ENCODE results near the gene ARFGAP3. TPM values are rescaled to one million over a fixed set of nuclear protein-coding genes. Genes with fewer than 3 reads are reported as not detected.
"Not testable (repeated sequence)": the region's sequence is repeated elsewhere in the genome, so short reads cannot be mapped to it uniquely, and the experiment has no call there.

The ARFGAP3 gene
- total and polyA plus RNA-seq, 10 donors, result 15.0 to 46.8 (median 40.4) TPM

DNA sequence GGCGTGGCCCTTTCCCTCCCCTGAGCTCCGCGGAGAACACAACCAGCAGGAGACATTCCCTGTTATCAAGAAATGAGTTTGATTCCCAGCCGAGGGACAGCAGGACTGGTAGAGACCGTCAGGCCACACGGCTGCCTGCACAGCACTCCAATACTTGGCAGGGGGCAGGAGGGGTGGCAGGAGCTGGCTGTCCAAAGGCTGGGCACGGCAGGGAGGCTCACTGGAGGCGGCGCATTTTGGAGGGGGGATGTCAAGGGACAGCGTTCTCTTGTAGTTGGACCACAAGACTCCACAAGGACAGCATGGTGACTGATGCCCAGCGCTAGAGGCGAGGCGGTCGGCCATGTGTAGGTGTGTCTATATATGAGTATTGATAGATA lies 69.7 kb downstream of the ARFGAP3 start:
- H3K27ac ChIP-seq, result no peak overlapping the region
- TF ChIP-seq POLR2A (IDR thresholded peaks at IDR 0.05), result no peak
- TF ChIP-seq, protein P1, sequence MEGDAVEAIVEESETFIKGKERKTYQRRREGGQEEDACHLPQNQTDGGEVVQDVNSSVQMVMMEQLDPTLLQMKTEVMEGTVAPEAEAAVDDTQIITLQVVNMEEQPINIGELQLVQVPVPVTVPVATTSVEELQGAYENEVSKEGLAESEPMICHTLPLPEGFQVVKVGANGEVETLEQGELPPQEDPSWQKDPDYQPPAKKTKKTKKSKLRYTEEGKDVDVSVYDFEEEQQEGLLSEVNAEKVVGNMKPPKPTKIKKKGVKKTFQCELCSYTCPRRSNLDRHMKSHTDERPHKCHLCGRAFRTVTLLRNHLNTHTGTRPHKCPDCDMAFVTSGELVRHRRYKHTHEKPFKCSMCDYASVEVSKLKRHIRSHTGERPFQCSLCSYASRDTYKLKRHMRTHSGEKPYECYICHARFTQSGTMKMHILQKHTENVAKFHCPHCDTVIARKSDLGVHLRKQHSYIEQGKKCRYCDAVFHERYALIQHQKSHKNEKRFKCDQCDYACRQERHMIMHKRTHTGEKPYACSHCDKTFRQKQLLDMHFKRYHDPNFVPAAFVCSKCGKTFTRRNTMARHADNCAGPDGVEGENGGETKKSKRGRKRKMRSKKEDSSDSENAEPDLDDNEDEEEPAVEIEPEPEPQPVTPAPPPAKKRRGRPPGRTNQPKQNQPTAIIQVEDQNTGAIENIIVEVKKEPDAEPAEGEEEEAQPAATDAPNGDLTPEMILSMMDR (IDR thresholded peaks at IDR 0.05 in 8 of 11, conservative IDR thresholded peaks at IDR 0.05 in 3 of 11), result no peak
- no peak for TF ChIP-seq POLR2AphosphoS5 (IDR thresholded peaks at IDR 0.05)
- no peak for DNase-seq
- H3K4me1 ChIP-seq, result peaks cover 0 to 12% (median 0%) of the 10 kb centered on the region in 6 donors
- no peaks in the 10 kb centered on the region for H3K27me3 ChIP-seq (replicated peaks in 1 of 7)
- intact Hi-C loops (cut with DNase I; ENCODE audit: low total_unique reads), result no loop called here
- H3K4me3 ChIP-seq, result no peak overlapping the region
- no peaks in the 10 kb centered on the region for H3K36me3 ChIP-seq
- H3K9me3 ChIP-seq, result no peaks in the 10 kb centered on the region
- WGBS, 5 donors, result 80 to 89% (median 87%) methylated on average over 14 of the region's 14 CpGs

GRCh38 chr22:42786606-42787356 lies 70.3 kb downstream of the ARFGAP3 start:
- Histone ChIP-seq H3K4me3 (no peak overlapping the region), H3K36me3 (no peaks in the 10 kb centered on the region), H3K27ac (no peak overlapping the region), H3K27me3 (replicated peaks in 1 of 7) (no peaks in the 10 kb centered on the region), H3K9me3 (no peaks in the 10 kb centered on the region), H3K4me1 (peaks cover 0 to 6% (median 0%) of the 10 kb centered on the region in 6 donors)
- intact Hi-C loops (cut with DNase I; ENCODE audit: low total_unique reads), result no loop called here
- TF ChIP-seq POLR2A (IDR thresholded peaks at IDR 0.05), result no peak
- no peak for TF ChIP-seq POLR2AphosphoS5 (IDR thresholded peaks at IDR 0.05)
- TF ChIP-seq, protein P1 (IDR thresholded peaks at IDR 0.05 in 8 of 11, conservative IDR thresholded peaks at IDR 0.05 in 3 of 11), result no peak
- 86 to 92% (median 89%) methylated on average over 14 to 16 of the region's 16 CpGs for WGBS, 5 donors
- no peak for DNase-seq

GRCh38 chr22:42785706-42786499 lies 71.2 kb downstream of the ARFGAP3 start:
- no peak for DNase-seq
- no peaks in the 10 kb centered on the region for H3K4me1 ChIP-seq
- no peaks in the 10 kb centered on the region for H3K36me3 ChIP-seq
- no peaks in the 10 kb centered on the region for H3K9me3 ChIP-seq
- 81 to 89% (median 85%) methylated on average over 18 to 20 of the region's 20 CpGs for WGBS, 5 donors
- H3K27me3 ChIP-seq (replicated peaks in 1 of 7), result no peaks in the 10 kb centered on the region
- H3K4me3 ChIP-seq, result no peak overlapping the region
- no peak for TF ChIP-seq POLR2A (IDR thresholded peaks at IDR 0.05)
- TF ChIP-seq POLR2AphosphoS5 (IDR thresholded peaks at IDR 0.05), result no peak
- TF ChIP-seq, protein P1 (IDR thresholded peaks at IDR 0.05 in 8 of 11, conservative IDR thresholded peaks at IDR 0.05 in 3 of 11), result no peak
- intact Hi-C loops (cut with DNase I; ENCODE audit: low total_unique reads), result no loop called here
- no peak overlapping the region for H3K27ac ChIP-seq

DNA sequence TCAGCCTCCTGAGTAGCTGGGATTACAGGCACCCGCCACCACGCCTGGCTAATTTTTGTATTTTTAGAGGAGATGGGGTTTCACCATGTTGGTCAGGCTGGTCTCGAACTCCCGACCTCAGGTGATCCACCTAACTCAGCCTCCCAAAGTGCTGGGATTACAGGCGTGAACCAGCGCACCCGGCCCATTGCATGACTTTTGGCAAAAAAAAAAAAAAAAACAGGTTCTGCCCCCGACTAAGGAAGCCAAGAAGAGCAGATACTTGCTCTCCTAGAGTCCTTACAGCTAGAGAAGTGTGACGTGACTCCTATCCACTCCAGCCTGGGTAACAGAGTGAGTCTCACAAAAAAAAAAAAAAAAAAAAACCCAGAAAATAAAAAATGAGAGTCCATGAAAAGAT lies 74.8 kb downstream of the ARFGAP3 start:
- intact Hi-C loops (cut with DNase I; ENCODE audit: low total_unique reads); H3K36me3 ChIP-seq; H3K4me1 ChIP-seq; H3K27me3 ChIP-seq (replicated peaks in 1 of 7); H3K4me3 ChIP-seq; H3K9me3 ChIP-seq; DNase-seq; H3K27ac ChIP-seq: not testable (repeated sequence)
- 84 to 93% (median 90%) methylated on average over 9 of the region's 9 CpGs for WGBS, 5 donors
